ENCODE results near the gene CTIF.

Gene CTIF

DNA sequence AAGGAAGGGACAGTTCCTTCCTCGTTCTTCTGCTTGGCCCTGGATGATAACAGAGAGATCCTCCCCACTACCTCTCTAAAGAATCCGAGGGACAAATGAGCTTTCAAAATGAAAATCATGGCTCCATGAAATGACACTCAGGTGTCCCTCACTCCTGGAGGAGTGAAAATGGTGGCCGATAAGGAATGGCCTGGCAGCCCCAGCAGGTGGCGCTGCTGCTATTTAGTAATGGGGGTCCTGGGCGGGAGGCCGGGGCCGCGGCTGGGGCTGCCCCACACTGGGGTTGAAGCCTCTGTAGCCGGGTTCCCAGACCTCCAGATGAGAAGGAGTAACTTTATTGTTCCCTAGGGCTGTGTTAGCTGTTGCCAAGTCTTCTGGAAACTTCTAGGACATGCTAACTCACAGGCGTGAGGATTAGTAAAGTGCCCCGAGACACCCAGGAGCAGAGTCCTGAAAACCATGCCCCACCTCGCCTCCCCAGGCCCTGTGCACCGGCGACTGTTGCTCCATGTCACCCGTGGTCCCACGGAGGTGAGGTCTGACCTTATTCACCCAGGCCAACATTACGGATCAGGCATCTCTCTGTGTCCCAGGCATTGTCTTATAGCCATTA lies 138.0 kb downstream of the CTIF start:
- TF ChIP-seq, protein P1, sequence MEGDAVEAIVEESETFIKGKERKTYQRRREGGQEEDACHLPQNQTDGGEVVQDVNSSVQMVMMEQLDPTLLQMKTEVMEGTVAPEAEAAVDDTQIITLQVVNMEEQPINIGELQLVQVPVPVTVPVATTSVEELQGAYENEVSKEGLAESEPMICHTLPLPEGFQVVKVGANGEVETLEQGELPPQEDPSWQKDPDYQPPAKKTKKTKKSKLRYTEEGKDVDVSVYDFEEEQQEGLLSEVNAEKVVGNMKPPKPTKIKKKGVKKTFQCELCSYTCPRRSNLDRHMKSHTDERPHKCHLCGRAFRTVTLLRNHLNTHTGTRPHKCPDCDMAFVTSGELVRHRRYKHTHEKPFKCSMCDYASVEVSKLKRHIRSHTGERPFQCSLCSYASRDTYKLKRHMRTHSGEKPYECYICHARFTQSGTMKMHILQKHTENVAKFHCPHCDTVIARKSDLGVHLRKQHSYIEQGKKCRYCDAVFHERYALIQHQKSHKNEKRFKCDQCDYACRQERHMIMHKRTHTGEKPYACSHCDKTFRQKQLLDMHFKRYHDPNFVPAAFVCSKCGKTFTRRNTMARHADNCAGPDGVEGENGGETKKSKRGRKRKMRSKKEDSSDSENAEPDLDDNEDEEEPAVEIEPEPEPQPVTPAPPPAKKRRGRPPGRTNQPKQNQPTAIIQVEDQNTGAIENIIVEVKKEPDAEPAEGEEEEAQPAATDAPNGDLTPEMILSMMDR (IDR thresholded peaks at IDR 0.05; ENCODE audit: insufficient read depth, low read depth, low read length, missing control alignments): peak; percentile 78
- peak; percentile 47 for DNase-seq (ENCODE audit: low read depth)
- no peak overlapping the region for H3K4me3 ChIP-seq (ENCODE audit: low read length)

DNA sequence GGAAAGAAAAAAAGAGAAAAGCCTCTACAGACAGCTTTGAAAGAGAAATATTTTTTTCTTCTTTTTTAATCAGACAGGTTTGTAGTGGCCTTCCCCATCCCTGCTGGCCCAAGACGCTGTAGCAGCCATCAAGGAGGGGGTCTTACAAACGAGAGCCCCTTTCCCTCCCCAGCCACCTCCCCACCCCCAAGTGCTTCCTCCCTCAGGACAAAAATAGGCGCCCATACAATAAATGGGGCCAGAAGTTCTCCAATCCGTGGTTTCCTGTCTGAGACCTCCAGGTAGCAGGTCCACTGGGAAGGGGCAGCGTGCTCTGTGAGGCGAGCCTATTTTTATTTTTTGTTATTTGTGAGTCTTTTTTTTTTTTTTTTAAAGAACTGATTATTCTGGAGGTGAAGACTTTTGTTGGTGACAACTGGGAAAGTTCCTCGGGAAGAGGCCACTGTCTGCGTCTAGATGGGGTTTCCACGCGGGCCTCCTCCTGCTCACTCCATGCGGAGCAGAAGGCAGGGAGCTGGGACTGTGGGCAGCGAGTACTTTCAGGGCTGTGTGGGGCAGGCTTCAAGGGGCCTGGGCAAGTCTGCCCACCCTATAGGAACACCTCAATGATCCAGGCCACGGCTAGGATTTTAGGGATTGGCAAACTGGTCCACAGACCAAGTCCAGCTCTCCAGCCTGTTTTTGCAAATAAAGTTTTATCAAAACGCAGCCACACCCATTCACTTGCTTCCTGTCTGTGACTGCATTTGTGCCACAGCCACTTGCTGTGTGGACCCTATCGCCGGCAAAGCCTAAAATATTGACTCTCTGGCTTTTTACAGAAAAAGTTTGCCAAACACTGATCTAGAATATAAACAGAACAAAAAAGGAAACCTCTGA lies 139.6 kb downstream of the CTIF start:
- H3K4me3 ChIP-seq (ENCODE audit: low read length): no peak overlapping the region
- DNase-seq (ENCODE audit: low read depth): no peak
- TF ChIP-seq, protein P1 (IDR thresholded peaks at IDR 0.05; ENCODE audit: insufficient read depth, low read depth, low read length, missing control alignments): no peak

DNA sequence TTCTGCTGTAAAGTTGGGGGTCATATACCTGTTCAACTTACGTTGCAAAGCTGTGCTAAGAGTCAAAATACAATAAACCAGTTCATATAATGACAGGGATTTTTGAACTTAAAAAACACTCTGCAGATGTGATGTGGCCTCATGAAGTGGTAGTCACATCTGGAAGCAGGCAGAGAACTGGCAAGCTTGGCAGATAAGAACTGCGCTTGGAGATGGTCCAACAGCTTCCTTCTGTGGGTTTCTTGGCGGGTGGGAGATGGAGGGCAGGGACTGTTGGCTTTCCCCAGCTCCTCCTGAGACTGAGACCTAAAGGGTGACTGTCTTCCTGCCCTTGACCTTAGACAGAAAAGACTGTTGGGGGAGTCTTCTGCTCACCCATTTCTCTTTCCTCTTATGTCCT lies 140.4 kb downstream of the CTIF start:
- DNase-seq (ENCODE audit: low read depth): no peak
- H3K4me3 ChIP-seq (ENCODE audit: low read length): no peak overlapping the region
- TF ChIP-seq, protein P1 (IDR thresholded peaks at IDR 0.05; ENCODE audit: insufficient read depth, low read depth, low read length, missing control alignments): no peak

DNA sequence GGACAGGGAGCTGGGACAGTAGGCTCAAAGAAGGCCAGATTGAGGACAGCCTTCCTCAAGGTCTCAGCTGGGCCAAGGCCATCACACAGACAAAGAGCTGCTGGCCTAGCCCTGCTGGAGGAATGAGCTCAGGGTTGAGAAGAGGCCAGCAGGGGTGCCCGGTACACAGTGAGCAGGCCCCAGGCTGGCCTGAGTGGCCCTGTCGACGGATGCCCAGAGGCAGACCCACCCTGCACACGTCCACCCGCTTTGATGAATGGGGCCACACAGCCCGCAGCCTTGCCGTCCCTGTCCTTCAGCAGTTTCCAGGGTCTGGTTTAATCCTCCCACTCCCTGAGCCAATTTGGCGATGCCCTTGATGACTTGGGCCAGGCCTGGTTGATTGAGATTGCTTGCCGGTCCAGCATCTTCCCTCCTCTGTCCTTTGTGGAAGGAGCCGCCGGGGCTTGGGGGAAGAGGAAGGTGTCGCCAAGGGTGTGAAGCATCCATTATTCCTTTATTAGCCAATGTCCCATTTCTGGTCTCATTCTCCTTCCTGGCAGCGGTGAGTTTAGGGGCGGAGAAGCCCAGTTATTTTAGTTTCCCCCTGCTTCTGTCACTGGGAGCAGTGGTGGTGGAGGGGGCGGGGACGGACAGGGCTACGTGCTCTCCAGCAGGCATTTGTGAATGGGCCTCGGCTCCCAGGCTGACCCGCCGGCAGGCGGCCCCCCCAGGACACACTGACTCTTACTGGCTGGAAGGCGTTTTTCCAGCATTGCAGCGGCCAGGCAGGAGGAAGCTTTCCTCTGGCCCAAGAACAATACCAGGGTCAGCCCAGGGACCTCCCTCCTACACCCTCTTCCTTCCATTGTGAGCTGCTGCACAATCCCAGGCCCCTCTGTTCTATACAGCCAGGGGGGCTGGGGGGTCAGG lies 141.8 kb downstream of the CTIF start:
- no peak for DNase-seq (ENCODE audit: low read depth)
- H3K4me3 ChIP-seq (ENCODE audit: low read length): no peak overlapping the region
- TF ChIP-seq, protein P1 (IDR thresholded peaks at IDR 0.05; ENCODE audit: insufficient read depth, low read depth, low read length, missing control alignments): no peak

DNA sequence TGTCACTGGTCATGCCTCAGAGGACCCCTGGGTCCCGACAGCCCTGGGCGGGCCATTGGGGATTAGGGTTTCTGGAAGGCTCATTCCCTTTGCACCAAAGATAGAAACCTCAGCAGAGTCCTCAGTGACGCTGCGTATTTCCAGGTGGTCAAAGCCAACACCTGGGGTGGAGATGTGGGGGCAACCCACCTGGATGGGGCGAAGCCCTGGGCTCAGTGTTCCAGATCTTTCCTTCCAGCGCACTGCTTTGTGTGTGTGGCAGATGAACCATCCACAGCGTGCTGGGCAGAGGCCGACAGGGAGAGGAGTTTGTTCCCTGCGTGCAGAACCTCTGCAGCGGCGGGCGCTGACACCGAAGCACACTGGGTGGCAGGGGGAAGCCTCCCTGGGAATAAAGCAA lies 143.9 kb downstream of the CTIF start:
- TF ChIP-seq, protein P1 (IDR thresholded peaks at IDR 0.05; ENCODE audit: insufficient read depth, low read depth, low read length, missing control alignments): no peak
- H3K4me3 ChIP-seq (ENCODE audit: low read length): no peak overlapping the region

DNA sequence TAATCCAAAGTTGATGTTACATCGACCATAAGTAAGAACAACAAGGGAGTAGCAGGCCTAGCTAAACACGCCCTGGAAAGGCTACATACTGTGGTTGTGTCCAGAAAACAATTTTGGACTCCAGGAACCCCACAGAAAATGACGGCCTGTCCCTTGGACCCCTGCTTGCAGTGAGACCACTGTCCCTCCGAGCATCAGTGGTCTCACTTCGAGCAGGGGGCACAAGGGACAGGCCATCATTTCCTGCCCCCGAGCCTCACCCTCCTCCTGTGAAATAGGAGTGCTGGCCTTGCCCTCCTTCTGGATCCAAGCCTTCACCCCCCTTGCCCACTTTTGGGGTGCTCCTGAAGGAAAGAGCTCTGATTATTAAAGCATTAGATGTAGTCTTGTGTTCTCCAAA lies 144.4 kb downstream of the CTIF start:
- H3K4me3 ChIP-seq (ENCODE audit: low read length): no peak overlapping the region
- TF ChIP-seq, protein P1 (IDR thresholded peaks at IDR 0.05; ENCODE audit: insufficient read depth, low read depth, low read length, missing control alignments): no peak
- no peak for DNase-seq (ENCODE audit: low read depth)

More for the DNA sequence above, 143.9 kb downstream of the CTIF start:
- DNase-seq (ENCODE audit: low read depth): no peak
